GM10248 (cell line): ENCODE measurements around the gene SEMA6A.
A peak's percentile ranks its signal among the peaks of the same experiment; 100 is the strongest.

Experiments used
- CTCF ChIA-PET: fragments of 300-600 bp; sonication (Branson Sonifier 250); formaldehyde crosslinking; extraction: SDS; loops from one replicate; lab custom pipeline; 2021; ENCODE audit warnings: antibody characterized with exemption; lab: Yijun Ruan, JAX
- POLR2A ChIA-PET: fragments of 350-650 bp; sonication (Branson Sonifier 250); formaldehyde crosslinking; extraction: SDS; loops from one replicate; lab custom pipeline; 2020; ENCODE audit warnings: antibody characterized with exemption; lab: Yijun Ruan, JAX
- DNase-seq: peaks from one replicate; pipeline ENCODE4 v3.0.0; 2012; ENCODE audit errors: extremely low spot score
- CTCF ChIP-seq: IDR thresholded peaks from 2 replicates; pipeline ENCODE4 v1.5.1; 2012; ENCODE audit warnings: mild to moderate bottlenecking, low read depth; ENCODE audit errors: extremely low read depth, missing control alignments, control extremely low read depth

SEMA6A gene

DNA sequence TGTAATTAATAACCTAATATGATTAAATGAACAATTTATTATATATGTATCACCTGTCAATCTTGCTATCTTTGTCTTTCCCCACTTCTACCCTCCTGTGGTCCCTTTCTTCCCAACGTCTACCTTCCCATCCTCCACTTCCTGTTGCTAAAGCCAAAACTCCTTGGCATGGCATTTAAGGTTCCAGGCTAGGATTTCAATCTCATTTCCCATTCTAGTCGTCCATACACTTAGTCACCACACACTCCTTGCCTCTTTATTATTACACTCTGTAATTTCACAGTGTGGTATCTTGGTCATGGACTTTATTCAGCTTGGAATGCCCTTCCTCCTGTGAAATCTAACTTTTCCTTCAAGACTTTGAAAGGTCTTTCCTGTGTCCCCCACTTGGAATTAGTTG lies 115.3 kb downstream of the SEMA6A start:
- no peak for DNase-seq
- ChIA-PET POLR2A (no interaction called here), CTCF (no interaction called here)
- no peak for TF ChIP-seq CTCF

- CTCF ChIA-PET: no interaction called here
- no peak for TF ChIP-seq CTCF
- POLR2A ChIA-PET: no interaction called here
- no peak for DNase-seq
Measured at GRCh38 chr5:116457062-116457461, 117.6 kb downstream of the SEMA6A start.

GRCh38 chr5:116456036-116456435 lies 118.6 kb downstream of the SEMA6A start:
- DNase-seq: no peak
- no peak for TF ChIP-seq CTCF
- POLR2A ChIA-PET: no interaction called here
- CTCF ChIA-PET: interaction anchor here (0.5 to 0.7 kb wide), 2 partner anchors 14 to 356 kb away, joined by 3 read pairs; no protein-coding TSS in a partner anchor

- TF ChIP-seq CTCF: no peak
- no peak for DNase-seq
- POLR2A ChIA-PET: no interaction called here
- CTCF ChIA-PET: interaction anchor here (1.1 kb wide), 1 partner anchor 14 kb away, joined by 4 read pairs; no protein-coding TSS in a partner anchor
Measured at GRCh38 chr5:116455061-116455460, 119.6 kb downstream of the SEMA6A start.

GRCh38 chr5:116454417-116454927 lies 120.2 kb downstream of the SEMA6A start:
- TF ChIP-seq CTCF: no peak
- ChIA-PET CTCF (interaction anchor here (1.0 to 1.9 kb wide), 5 partner anchors 9 to 317 kb away, joined by 3 to 5 read pairs (median 4); no protein-coding TSS in a partner anchor), POLR2A (no interaction called here)
- DNase-seq: peak; percentile 64

GRCh38 chr5:116453988-116454411 lies 120.6 kb downstream of the SEMA6A start:
- no peak for DNase-seq
- CTCF ChIA-PET: interaction anchor here (1.0 to 1.9 kb wide), 6 partner anchors 9 to 494 kb away, joined by 3 to 5 read pairs (median 4); no protein-coding TSS in a partner anchor
- POLR2A ChIA-PET: no interaction called here
- no peak for TF ChIP-seq CTCF
